ENCODE results near the gene DUXB.

DUXB gene, protein sequence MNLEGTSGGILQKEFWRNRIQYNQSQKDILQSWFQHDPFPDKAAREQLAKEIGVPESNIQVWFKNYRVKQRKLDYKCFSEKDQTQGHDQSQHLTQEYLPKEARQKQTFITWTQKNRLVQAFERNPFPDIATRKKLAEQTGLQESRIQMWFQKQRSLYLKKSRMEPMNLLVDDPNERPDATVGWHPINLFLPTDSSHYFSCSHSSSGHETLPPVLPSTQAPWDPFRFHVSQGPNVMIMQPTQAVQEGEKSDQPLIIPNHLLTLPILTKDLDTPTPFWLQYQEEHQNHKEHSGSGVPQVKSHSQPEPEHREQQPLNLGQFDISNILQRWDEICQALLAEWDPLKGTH

DNA sequence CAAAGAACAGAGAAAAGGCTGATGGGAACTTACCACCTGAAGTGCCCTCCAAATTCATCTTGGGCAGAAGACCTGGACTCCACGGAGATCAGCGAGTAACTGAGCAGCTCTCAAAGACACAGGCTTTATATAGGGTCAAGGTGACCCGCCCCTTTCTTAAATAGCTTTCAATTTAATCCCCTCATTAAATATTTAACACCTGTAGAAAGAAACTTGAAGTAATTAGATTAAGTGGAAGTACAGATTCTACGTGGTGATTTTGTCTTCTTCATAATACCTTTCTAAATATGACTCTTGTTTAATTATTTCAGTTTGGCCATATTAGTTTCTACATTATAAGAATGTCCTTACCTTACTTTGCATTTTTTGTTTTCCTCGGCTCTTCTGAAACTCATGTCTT is at the start of gene DUXB:
TSS of gene DUXB (minus strand) at position 101 of the 400 bp plus-strand sequence. CDS start at position 58, 43 bp downstream.
- no peak for DNase-seq (ENCODE audit: low read depth)

- DNase-seq (ENCODE audit: low read depth) = no peak
Measured at GRCh38 chr16:75750528-75750927, 49.3 kb upstream of the DUXB start.

DNA sequence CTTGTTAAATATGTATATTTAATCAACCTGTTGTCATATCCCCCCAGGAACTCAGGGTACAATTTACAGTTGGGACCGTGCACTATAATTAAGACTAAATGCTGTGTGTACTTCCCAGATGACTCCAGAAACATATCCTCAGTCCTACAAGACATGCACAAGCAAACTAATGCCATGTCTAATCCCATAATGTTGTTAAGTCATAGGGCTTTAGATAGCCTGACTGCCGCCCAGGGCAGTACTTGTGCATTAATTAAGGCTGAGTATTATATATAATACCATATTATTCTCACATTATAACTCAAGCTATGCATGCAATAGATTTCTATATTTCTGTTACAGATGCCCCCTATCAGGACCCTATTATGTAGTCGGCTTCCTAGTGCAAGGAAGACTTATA is 45.1 kb upstream of the DUXB start:
- no peak for DNase-seq (ENCODE audit: low read depth)

- no peak for DNase-seq (ENCODE audit: low read depth)
Measured at GRCh38 chr16:75745823-75746222, 44.6 kb upstream of the DUXB start.

GRCh38 chr16:75745242-75745641 is 44.0 kb upstream of the DUXB start:
- DNase-seq (ENCODE audit: low read depth) = no peak

- no peak for DNase-seq (ENCODE audit: low read depth)
Measured at GRCh38 chr16:75742424-75743047, 41.3 kb upstream of the DUXB start.

GRCh38 chr16:75733305-75734211 is 32.3 kb upstream of the DUXB start:
- no peak for DNase-seq (ENCODE audit: low read depth)

GRCh38 chr16:75732871-75733270 is 31.6 kb upstream of the DUXB start:
- DNase-seq (ENCODE audit: low read depth) = no peak

- DNase-seq (ENCODE audit: low read depth) = no peak
Measured at GRCh38 chr16:75727221-75727620, 26.0 kb upstream of the DUXB start.

GRCh38 chr16:75726390-75726789 is 25.1 kb upstream of the DUXB start, which contains the start of gene CPHXL:
TSS of gene CPHXL (minus strand) at chr16:75726490. CDS start at chr16:75726442, 48 bp downstream.
- DNase-seq (ENCODE audit: low read depth) = no peak

DNA sequence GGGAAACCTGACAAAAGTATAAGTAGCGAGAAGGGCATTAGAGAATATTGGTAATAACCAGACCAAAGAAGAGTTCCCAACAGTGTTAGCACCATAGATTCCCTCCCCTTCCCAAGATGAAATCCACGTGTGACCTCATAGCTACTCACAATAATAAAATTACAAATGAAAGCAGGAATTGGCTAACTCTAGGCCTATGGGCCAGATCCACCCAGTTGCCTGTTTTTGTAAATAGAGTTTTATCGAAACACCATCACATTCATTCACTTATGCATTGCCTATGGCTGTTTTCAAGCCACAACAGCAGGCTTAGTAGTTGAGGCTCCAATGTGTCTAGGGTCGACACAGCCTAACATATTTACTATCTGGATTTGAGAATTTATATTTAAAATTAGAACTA is 17.2 kb upstream of the DUXB start:
- no peak for DNase-seq (ENCODE audit: low read depth)

GRCh38 chr16:75714661-75715060 is 13.4 kb upstream of the DUXB start:
- no peak for DNase-seq (ENCODE audit: low read depth)

DNA sequence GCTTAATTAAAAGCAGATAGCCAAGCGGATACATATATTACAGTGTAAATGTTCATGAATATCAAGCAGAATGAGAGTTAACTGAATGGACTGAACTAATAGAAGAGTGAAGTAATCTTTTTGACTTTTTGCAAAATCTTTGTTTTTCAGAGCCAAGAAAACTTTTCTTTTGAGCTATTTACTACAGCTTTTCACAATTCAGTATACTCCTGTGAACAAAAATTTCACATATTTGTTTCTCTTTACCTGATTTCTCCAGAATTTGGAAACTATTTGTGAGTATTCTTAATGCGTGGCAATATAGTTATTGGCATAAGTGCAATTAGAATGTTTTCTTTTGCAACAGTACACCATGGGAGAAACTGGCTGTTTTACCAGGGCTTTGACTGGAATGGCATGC is 9.1 kb upstream of the DUXB start:
- DNase-seq (ENCODE audit: low read depth) = no peak

DNA sequence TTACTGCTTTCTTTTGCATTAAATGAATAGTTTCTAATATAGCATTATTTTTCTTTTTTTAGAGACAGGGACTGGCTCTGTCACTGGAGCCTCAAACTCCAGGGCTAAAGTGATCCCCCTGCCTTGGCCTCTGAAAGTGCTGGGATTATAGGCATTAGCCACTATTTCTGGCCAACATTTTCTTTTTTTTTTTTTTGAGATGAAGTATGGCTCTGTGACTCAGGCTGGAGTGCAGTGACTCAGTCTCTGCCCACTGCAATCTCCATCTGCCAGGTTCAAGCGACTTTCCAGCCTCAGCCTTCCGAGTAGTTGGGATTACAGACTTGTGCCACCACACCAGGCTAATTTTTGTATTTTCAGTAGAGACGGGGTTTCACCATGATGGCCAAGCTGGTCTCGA is 2.0 kb upstream of the DUXB start:
- DNase-seq (ENCODE audit: low read depth) = no peak

DNA sequence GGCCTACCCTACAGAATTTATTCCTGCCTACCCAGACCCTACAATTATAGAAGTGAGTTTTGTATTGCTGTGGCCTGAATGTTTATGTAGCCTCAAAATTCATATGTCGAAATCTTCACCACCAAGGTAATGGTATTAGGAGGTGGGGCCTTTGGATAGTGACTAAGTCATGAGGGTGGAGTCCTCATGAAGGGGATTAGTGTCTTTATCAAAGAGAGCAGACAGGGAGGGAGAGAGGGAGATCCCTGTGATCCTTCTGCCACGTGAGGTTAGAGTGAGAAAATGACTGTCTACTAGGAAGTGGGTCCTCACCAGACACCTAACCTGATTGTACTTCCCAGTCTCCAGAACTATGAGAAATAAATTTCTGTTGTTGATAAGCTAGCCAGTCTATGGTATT is 981 bp upstream of the DUXB start:
- DNase-seq (ENCODE audit: low read depth) = no peak

GRCh38 chr16:75697571-75697970 is 3.7 kb downstream of the DUXB start:
- DNase-seq (ENCODE audit: low read depth) = no peak

DNA sequence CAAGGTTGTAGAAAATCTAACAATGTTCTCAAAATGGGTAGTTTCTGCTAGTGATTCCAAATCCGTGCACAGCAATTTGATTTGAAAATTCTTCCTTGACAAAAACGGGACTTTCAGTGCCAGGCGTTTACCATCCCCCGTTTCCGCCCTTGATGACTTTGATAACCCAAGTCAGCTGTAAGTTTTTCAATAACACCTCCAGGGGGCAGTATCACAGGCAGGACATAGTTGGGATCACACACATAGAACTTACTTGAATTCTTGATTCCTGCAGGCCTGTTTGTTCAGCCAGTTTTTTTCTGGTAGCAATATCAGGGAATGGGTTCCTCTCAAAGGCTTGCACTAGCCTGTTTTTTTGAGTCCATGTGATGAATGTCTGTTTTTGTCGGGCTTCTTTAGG is 5.6 kb downstream of the DUXB start:
- no peak for DNase-seq (ENCODE audit: low read depth)

- DNase-seq (ENCODE audit: low read depth) = no peak
Measured at GRCh38 chr16:75687361-75687760, 13.9 kb downstream of the DUXB start.

GRCh38 chr16:75682308-75682707 is 19.0 kb downstream of the DUXB start:
- no peak for DNase-seq (ENCODE audit: low read depth)

GRCh38 chr16:75679366-75679765 is 21.9 kb downstream of the DUXB start:
- DNase-seq (ENCODE audit: low read depth) = no peak

DNA sequence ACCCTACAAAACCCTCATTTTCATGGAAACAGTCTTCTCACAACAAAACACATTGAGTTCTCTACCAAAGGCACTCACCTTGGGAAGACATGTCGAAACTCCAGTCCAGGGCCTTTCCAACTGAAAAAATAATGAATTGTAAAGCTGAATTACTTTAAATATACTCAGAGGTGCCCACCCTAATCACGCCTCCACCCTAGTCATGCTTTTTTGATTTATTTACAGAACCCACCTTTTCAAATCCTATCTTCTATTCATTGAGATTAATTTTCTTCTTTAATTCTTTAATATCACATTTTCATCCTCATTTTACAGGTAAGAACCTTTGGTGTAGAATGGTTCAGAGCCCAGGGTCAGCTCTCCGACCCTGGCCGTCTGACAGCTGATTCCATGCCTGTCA is 24.4 kb downstream of the DUXB start, which contains the start of gene CPHXL2:
TSS of gene CPHXL2 (minus strand) at position 101 of the 400 bp plus-strand sequence. CDS start at position 91, 10 bp downstream.
- DNase-seq (ENCODE audit: low read depth) = no peak

GRCh38 chr16:75667503-75667902 is 33.8 kb downstream of the DUXB start:
- DNase-seq (ENCODE audit: low read depth) = no peak
